Coronary artery (tissue), 2 donors: ENCODE measurements around the gene SBK2.

Source experiments
- DNase-seq: peaks from one replicate; pipeline ENCODE4 v3.0.0-alpha.2; 2017; ENCODE audit warnings: low spot score
- H3K27ac ChIP-seq, 2 donors: fragments of 200-600 bp; sonication (generic); one replicate each; pipeline ENCODE4 v1.5.1; 2016 to 2019
- H3K4me3 ChIP-seq: fragments of 200-600 bp; sonication (generic); 2 replicates; pipeline ENCODE4 v1.5.1; 2016; ENCODE audit warnings: mild to moderate bottlenecking, moderate library complexity
- TF ChIP-seq, protein P1 (sequence below): fragments of 200-600 bp; sonication (generic); IDR thresholded peaks from one replicate; pipeline ENCODE4 v1.5.1; 2019; ENCODE audit warnings: antibody characterized with exemption

The SBK2 gene

DNA sequence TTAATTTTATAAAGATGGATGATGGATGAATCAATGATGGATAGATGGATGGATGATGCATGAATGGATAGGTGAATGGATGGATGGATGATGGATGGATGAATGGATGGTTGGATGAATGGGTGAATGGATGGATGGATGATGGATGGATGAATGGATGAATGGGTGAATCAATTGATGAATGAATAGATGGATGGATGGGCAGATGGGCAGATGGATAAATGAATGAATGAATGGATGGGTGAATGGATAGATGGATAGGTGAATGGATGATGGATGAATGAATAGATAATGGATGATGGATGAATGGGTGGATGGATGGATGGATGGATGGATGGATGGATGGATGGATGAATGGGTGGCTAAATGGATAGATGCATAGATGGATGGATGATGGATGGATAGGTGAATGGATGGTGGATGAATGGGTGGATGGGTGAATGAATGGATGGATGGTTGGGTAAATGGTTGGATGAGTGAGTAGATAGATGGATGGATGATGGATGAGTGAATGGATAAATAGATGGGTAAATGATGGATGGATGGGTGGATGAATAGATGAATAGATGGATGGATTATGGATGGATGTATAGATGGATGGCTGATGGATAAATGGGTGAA is 30.9 kb upstream of the SBK2 start:
- TF ChIP-seq, protein P1, sequence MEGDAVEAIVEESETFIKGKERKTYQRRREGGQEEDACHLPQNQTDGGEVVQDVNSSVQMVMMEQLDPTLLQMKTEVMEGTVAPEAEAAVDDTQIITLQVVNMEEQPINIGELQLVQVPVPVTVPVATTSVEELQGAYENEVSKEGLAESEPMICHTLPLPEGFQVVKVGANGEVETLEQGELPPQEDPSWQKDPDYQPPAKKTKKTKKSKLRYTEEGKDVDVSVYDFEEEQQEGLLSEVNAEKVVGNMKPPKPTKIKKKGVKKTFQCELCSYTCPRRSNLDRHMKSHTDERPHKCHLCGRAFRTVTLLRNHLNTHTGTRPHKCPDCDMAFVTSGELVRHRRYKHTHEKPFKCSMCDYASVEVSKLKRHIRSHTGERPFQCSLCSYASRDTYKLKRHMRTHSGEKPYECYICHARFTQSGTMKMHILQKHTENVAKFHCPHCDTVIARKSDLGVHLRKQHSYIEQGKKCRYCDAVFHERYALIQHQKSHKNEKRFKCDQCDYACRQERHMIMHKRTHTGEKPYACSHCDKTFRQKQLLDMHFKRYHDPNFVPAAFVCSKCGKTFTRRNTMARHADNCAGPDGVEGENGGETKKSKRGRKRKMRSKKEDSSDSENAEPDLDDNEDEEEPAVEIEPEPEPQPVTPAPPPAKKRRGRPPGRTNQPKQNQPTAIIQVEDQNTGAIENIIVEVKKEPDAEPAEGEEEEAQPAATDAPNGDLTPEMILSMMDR: no peak
- no peak for DNase-seq
- Histone ChIP-seq H3K27ac (no peak overlapping the region), H3K4me3 (no peak overlapping the region)

DNA sequence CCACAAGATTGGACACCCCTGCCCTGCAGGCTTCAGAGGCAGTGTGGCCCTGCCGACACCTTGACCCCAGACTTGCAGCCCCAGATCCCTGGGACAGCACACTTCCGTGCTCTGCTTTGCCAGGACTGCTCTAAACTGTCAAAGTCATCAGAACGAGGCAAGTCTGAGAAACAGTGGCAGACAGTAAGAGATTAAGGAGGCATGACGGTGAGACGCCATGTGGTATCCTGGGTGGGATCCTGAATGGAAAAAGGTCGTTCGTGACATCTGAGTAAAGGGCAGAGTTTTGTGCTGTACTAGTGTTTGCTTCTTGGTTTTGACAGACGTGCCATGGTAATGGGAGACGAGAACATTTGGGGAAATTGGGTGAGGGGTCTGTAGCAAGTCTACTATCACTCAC is 29.9 kb upstream of the SBK2 start:
- H3K4me3 ChIP-seq: no peak overlapping the region
- TF ChIP-seq, protein P1: no peak

DNA sequence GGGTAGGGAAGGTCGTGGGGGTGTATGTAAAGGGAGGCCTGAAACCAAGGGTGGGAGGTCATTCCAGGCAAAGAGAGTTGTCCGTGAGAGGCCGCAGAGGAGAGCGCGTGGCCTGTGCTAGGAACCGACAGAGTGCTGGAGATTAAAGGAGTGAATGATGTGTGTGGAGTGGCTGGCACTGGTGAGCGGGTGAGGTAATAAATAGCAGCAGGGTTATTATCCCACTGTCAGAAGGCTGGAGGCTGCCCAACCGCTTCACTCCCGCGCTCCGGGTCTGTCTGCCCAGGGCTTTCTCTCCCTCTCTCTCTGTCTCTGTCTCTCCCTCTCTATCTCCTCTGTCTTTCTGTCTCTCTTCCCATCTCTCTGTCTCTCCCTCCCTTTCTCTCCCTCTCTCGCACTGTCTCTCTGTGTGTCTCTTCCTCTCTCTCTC is 26.3 kb upstream of the SBK2 start:
- TF ChIP-seq, protein P1: no peak
- no peak overlapping the region for H3K27ac ChIP-seq
- DNase-seq: no peak

More for the DNA sequence above, 29.9 kb upstream of the SBK2 start:
- no peak overlapping the region for H3K27ac ChIP-seq
- no peak for DNase-seq

DNA sequence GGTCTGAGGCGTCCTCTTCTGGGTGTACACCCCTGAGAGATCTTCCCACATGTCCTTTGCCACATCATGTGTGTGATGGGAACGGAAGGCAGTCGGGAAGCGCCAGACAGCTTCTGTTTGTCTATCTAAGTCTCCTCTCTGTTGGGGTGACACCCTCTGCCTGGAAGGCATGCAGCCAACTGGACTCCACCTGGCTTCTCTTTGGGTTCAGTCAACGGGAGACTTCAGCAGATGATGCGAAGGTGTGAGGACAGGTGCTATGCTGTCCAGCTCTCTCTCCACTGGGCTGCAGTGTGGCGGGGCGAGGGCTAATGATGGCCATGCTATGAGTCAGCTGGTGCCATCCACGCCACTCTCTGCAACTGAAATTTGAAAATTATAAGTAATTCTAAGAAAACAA is 22.8 kb upstream of the SBK2 start:
- no peak overlapping the region for H3K27ac ChIP-seq
- H3K4me3 ChIP-seq: no peak overlapping the region
- TF ChIP-seq, protein P1: no peak
- no peak for DNase-seq

More for the DNA sequence above, 26.3 kb upstream of the SBK2 start:
- H3K4me3 ChIP-seq: no peak overlapping the region

DNA sequence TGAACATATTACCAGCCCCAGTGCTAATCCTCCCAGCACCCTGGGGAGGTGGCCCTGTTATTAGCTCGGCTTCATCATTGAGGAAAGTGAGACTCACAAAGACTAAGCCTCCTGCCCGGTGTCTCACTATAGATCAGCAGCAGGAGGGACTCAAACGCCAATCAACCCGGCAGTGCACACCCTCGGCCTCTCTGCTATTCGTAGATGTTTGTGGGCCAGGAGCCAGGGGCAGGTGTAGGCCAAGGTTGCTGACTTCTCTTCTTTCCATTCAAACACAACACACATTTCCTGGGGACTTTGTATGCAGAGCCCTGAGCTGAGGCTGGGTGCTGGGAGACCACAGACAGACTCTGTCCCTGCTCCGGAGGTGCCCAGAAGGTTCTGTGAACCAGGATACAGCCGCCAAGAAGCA is 17.8 kb upstream of the SBK2 start:
- Histone ChIP-seq H3K27ac (no peak overlapping the region), H3K4me3 (no peak overlapping the region)
- TF ChIP-seq, protein P1: no peak
- no peak for DNase-seq

DNA sequence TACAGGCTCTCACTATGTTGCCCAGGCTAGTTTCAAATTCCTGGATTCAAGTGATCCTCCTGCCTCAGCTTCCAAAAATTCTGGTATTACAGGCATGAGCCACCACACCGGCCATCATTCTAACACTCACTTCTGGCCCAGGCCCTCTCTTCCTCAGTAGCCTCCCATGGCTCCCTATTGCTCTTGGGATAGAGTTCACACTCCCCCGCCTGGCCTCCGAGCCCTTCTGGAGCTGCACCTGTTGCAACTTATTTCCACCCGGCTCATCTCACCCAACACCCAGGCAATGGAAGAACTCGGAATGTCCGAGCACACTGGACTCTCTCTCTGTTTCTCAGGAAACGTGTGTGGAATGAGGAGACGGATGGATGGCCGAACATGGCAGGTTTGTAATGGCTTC is 17.4 kb upstream of the SBK2 start:
- Histone ChIP-seq H3K27ac (no peak overlapping the region), H3K4me3 (no peak overlapping the region)
- TF ChIP-seq, protein P1: no peak
- no peak for DNase-seq
